H1 (cell line): ENCODE data around the gene TTC8. TPM values are rescaled to one million over a fixed set of nuclear protein-coding genes. Genes with fewer than 3 reads are reported as not detected.

Experiments
- CTCF ChIA-PET: fragments of 300-600 bp; sonication (Branson Sonifier 250); formaldehyde crosslinking; loops from one replicate; lab custom pipeline; 2021; ENCODE audit not compliant: partially characterized antibody; lab: Charles Lee
- POLR2A ChIA-PET: fragments of 300-600 bp; sonication (Branson Sonifier 250); formaldehyde crosslinking; loops from one replicate; lab custom pipeline; 2021; ENCODE audit warnings: inconsistent platforms; ENCODE audit not compliant: partially characterized antibody; lab: Charles Lee
- DNase-seq, 2 experiments: peaks; one replicate each; pipeline versions ENCODE4 v3.0.0 to v3.0.0-alpha.2; 2010 to 2022; ENCODE audit warnings: low spot score in 2 of 2, low read depth in 1 of 2, mixed read lengths in 1 of 2
- FAIRE-seq: peaks from 2 replicates; lab custom pipeline; 2011; peaks lifted over from hg19 to GRCh38; lab: Jason Lieb, UNC
- H2AFZ ChIP-seq: 2 replicates; pipeline ENCODE4 v1.8.1; 2012; ENCODE audit warnings: low read length, inconsistent platforms
- H2AK5ac ChIP-seq: 2 replicates; pipeline ENCODE4 v1.6.1; 2013; ENCODE audit warnings: low read depth, low read length
- H2BK120ac ChIP-seq: replicated peaks from 2 replicates; pipeline ENCODE3; 2013; ENCODE audit warnings: low read depth, low read length, inconsistent platforms
- H2BK12ac ChIP-seq: 2 replicates; pipeline ENCODE4 v1.6.1; 2013; ENCODE audit warnings: low read depth, low read length
- H2BK15ac ChIP-seq: 2 replicates; pipeline ENCODE4 v1.6.1; 2013; ENCODE audit warnings: low read length
- H2BK20ac ChIP-seq: 2 replicates; pipeline ENCODE4 v1.6.1; 2013; ENCODE audit warnings: low read length
- H2BK5ac ChIP-seq: 2 replicates; pipeline ENCODE4 v1.6.1; 2013; ENCODE audit warnings: low read depth, low read length
- H3K14ac ChIP-seq: 2 replicates; pipeline ENCODE4 v1.6.1; 2013; ENCODE audit warnings: inconsistent platforms; ENCODE audit not compliant: insufficient read length
- H3K18ac ChIP-seq: 2 replicates; pipeline ENCODE4 v1.6.1; 2013; ENCODE audit warnings: low read length; ENCODE audit errors: extremely low read depth
- H3K23ac ChIP-seq: 2 replicates; pipeline ENCODE4 v1.6.1; 2013; ENCODE audit warnings: inconsistent platforms; ENCODE audit not compliant: insufficient read length
- H3K23me2 ChIP-seq: 2 replicates; pipeline ENCODE4 v1.6.1; 2013; ENCODE audit warnings: low read depth, low read length
- H3K27ac ChIP-seq: 2 replicates; pipeline ENCODE4 v1.6.1; 2011; ENCODE audit warnings: low read depth, low read length, inconsistent platforms
- H3K27me3 ChIP-seq, 4 experiments: replicated peaks in 1 of 4; 1 replicate in 1 of 4; 2 replicates in 3 of 4; pipeline versions ENCODE4 v1.6.1 to v1.8.1; 2011 to 2013; ENCODE audit warnings: low read length in 3 of 4, mild to moderate bottlenecking in 3 of 4, inconsistent platforms in 2 of 4, mixed read lengths in 2 of 4, moderate library complexity in 1 of 4; ENCODE audit not compliant: control insufficient read depth in 3 of 4, insufficient read depth in 3 of 4; ENCODE audit errors: extremely low read depth in 1 of 4
- H3K36me3 ChIP-seq, 4 experiments: 2 replicates each; pipeline versions ENCODE4 v1.6.1 to v1.8.1; 2011 to 2013; ENCODE audit warnings: mild to moderate bottlenecking in 4 of 4, low read length in 3 of 4, moderate library complexity in 2 of 4, control low read depth in 1 of 4, inconsistent platforms in 1 of 4; ENCODE audit not compliant: insufficient read depth in 4 of 4, control insufficient read depth in 2 of 4
- H3K4ac ChIP-seq: replicated peaks from 2 replicates; pipeline ENCODE3; 2013; ENCODE audit warnings: low read length, low read depth, mixed read lengths, inconsistent platforms; ENCODE audit not compliant: insufficient read length
- H3K4me1 ChIP-seq, 4 experiments: replicated peaks in 1 of 4; 1 replicate in 1 of 4; 2 replicates in 3 of 4; pipeline versions ENCODE4 v1.6.1 to v1.8.1; 2011 to 2013; ENCODE audit warnings: low read length in 3 of 4, inconsistent platforms in 2 of 4, mixed read lengths in 1 of 4; ENCODE audit not compliant: insufficient read depth in 4 of 4, control insufficient read depth in 3 of 4
- H3K4me2 ChIP-seq, 2 experiments: 2 replicates each; pipeline versions ENCODE4 v1.6.1 to v1.8.1; 2011 to 2013; ENCODE audit warnings: low read depth in 2 of 2, low read length in 2 of 2, control low read depth in 1 of 2, inconsistent platforms in 1 of 2, mild to moderate bottlenecking in 1 of 2; ENCODE audit not compliant: insufficient read depth in 1 of 2
- H3K4me3 ChIP-seq, 4 experiments: fragments of 200-600, 300-600 bp in 1 of 4; sonication (generic), shearing (Covaris generic), sonication (Bioruptor Twin) in 1 of 4; 2 replicates each; pipeline versions ENCODE4 v1.5.1 to v1.8.1; 2011 to 2016; ENCODE audit warnings: low read length in 4 of 4, low read depth in 3 of 4, control low read depth in 2 of 4, inconsistent platforms in 2 of 4, mild to moderate bottlenecking in 2 of 4, mixed read lengths in 1 of 4, moderate library complexity in 1 of 4; ENCODE audit not compliant: insufficient read depth in 2 of 4; ENCODE audit errors: extremely low read depth in 1 of 4
- H3K56ac ChIP-seq: replicated peaks from 2 replicates; pipeline ENCODE3; 2013; ENCODE audit warnings: low read depth, mild to moderate bottlenecking, mixed read lengths, low read length, inconsistent platforms; ENCODE audit not compliant: insufficient read length
- H3K79me1 ChIP-seq: 2 replicates; pipeline ENCODE4 v1.6.1; 2013; ENCODE audit warnings: low read depth, low read length, control low read depth
- H3K79me2 ChIP-seq, 2 experiments: 2 replicates each; pipeline versions ENCODE4 v1.6.1 to v1.8.1; 2012 to 2013; ENCODE audit warnings: low read length in 2 of 2, mild to moderate bottlenecking in 2 of 2, inconsistent platforms in 1 of 2; ENCODE audit not compliant: insufficient read depth in 2 of 2, control insufficient read depth in 1 of 2
- H3K9ac ChIP-seq, 4 experiments: replicated peaks in 1 of 4; 1 replicate in 1 of 4; 2 replicates in 3 of 4; pipeline versions ENCODE4 v1.6.1 to v1.8.1; 2011 to 2013; ENCODE audit warnings: low read depth in 3 of 4, low read length in 3 of 4, control low read depth in 2 of 4, mild to moderate bottlenecking in 2 of 4, moderate library complexity in 2 of 4, inconsistent platforms in 1 of 4; ENCODE audit errors: extremely low read depth in 1 of 4
- H3K9me3 ChIP-seq, 2 experiments: 2 replicates each; pipeline versions ENCODE4 v1.6.1 to v1.8.1; 2012 to 2013; ENCODE audit warnings: mild to moderate bottlenecking in 2 of 2, moderate library complexity in 2 of 2, control low read depth in 1 of 2, inconsistent platforms in 1 of 2, low read depth in 1 of 2, low read length in 1 of 2, mixed read lengths in 1 of 2; ENCODE audit not compliant: insufficient read depth in 2 of 2
- H4K20me1 ChIP-seq, 2 experiments: replicated peaks in 1 of 2; 2 replicates each; pipeline versions ENCODE3 to v1.8.1; 2011 to 2013; ENCODE audit warnings: inconsistent platforms in 2 of 2, low read length in 2 of 2, mild to moderate bottlenecking in 1 of 2; ENCODE audit not compliant: insufficient read depth in 2 of 2, control insufficient read depth in 1 of 2
- H4K5ac ChIP-seq: 2 replicates; pipeline ENCODE4 v1.6.1; 2013; ENCODE audit warnings: low read length, low read depth, mixed read lengths, inconsistent platforms; ENCODE audit not compliant: insufficient read length
- H4K8ac ChIP-seq: 2 replicates; pipeline ENCODE4 v1.8.0; 2013; ENCODE audit warnings: mild to moderate bottlenecking, moderate library complexity, low read length, inconsistent platforms; ENCODE audit not compliant: insufficient read depth; ENCODE audit errors: extremely low read depth
- H4K91ac ChIP-seq: replicated peaks from 2 replicates; pipeline ENCODE3; 2013; ENCODE audit warnings: low read length, mixed read lengths, inconsistent platforms; ENCODE audit not compliant: insufficient read length
- ATF2 ChIP-seq: IDR thresholded peaks from 2 replicates; pipeline ENCODE4 v1.6.1; 2012; ENCODE audit warnings: low read length, inconsistent platforms
- GTF2F1 ChIP-seq: IDR thresholded peaks from 2 replicates; pipeline ENCODE4 v1.6.1; 2012; ENCODE audit warnings: low read depth, low read length, improper control_type of control experiment, borderline replicate concordance
- HDAC2 ChIP-seq, 2 experiments: fragments of 300-600 bp in 1 of 2; sonication (generic) in 1 of 2; IDR thresholded peaks; 2 replicates each; pipeline ENCODE4 v1.6.1; 2011 to 2012; ENCODE audit warnings: low read depth in 2 of 2, low read length in 2 of 2, mild to moderate bottlenecking in 2 of 2, moderate library complexity in 2 of 2, borderline replicate concordance in 1 of 2, inconsistent platforms in 1 of 2
- PHF8 ChIP-seq: fragments of 200-600 bp; sonication (generic); conservative IDR thresholded peaks from 2 replicates; pipeline ENCODE4 v1.7.1; 2012; ENCODE audit warnings: low read depth, mild to moderate bottlenecking, inconsistent platforms, low read length, moderate library complexity
- POLR2A ChIP-seq, 2 experiments: IDR thresholded peaks; 1 replicate in 1 of 2; 2 replicates in 1 of 2; pipeline ENCODE4 v1.6.1; 2011; ENCODE audit warnings: low read depth in 2 of 2, low read length in 2 of 2, mild to moderate bottlenecking in 2 of 2; ENCODE audit errors: control extremely low read depth in 1 of 2
- USF2 ChIP-seq: IDR thresholded peaks from 2 replicates; pipeline ENCODE4 v1.6.1; 2011; ENCODE audit warnings: low read length, improper control_type of control experiment
- WGBS, 2 experiments: shearing (Covaris generic) in 1 of 2; methylation state at CpG; one replicate each; pipeline versions ENCODE4 v1.1.6 to v1.1.7; 2013 to 2015; ENCODE audit warnings: low lambda C conversion rate in 2 of 2, mixed read lengths in 2 of 2, inconsistent platforms in 1 of 2, low coverage in 1 of 2, missing lambda C conversion rate in 1 of 2; ENCODE audit not compliant: insufficient replicate concordance in 2 of 2, insufficient coverage in 1 of 2, insufficient read length in 1 of 2; ENCODE audit errors: extremely low coverage in 1 of 2, missing lambda C conversion rate in 1 of 2; 5-methylcytosine and 5-hydroxymethylcytosine counted together
- polyA plus RNA-seq, 7 experiments: library from polyadenylated mRNA; depleted of rRNA in 3 of 7; stranded (reverse) in 5 of 7; unstranded in 2 of 7; fragments of >200 nt in 5 of 7; fragments of 200-250 nt in 2 of 7; gene quantifications; 1 replicate in 5 of 7; 2 replicates in 1 of 7; 4 replicates in 1 of 7; pipeline versions ENCODE4 v1.2.1 to v1.2.3, GENCODE V29; 2011 to 2013; ENCODE audit warnings: missing spikeins in 2 of 7, mixed read lengths in 2 of 7
- total RNA-seq: library from RNA; stranded (reverse); fragmentation: NEBNext Ultra II Directional; extraction: Animal tissue kit (Norgen Biotek cat#: 25700); gene quantifications from 2 replicates; pipeline ENCODE4 v1.2.1, GENCODE V29; 2021
- TF ChIP-seq, protein P1 (sequence below): IDR thresholded peaks from 2 replicates; pipeline ENCODE4 v1.6.1; 2012; ENCODE audit warnings: inconsistent platforms

Gene TTC8
- total and polyA plus RNA-seq, 2 of the 8 experiments (the other 6 are each of a cell fraction or from before 2014, with no cell fraction given) = 13.1 to 13.5 TPM

GRCh38 chr14:88821888-88822287, 2.6 kb upstream of the TTC8 start:
- no peak overlapping the region for H3K4me3 ChIP-seq
- WGBS, 2 experiments = 84% methylated on average over 2 of the region's 2 CpGs; no CpG with 5 or more reads in 1 of the 2 experiments
- H4K91ac ChIP-seq = no peak overlapping the region
- no peaks in the 10 kb centered on the region for H3K79me1 ChIP-seq
- no peaks in the 10 kb centered on the region for H3K36me3 ChIP-seq
- CTCF ChIA-PET = no interaction called here
- no peak overlapping the region for H4K5ac ChIP-seq
- no peak overlapping the region for H2BK12ac ChIP-seq
- H3K4ac ChIP-seq = no peak overlapping the region
- H2AFZ ChIP-seq = no peak overlapping the region
- no peak overlapping the region for H2AK5ac ChIP-seq
- H3K4me1 ChIP-seq = peaks cover 0 to 3% (median 0%) of the 10 kb centered on the region in 4 experiments; a peak in 1 of 7 replicates
- no peaks in the 10 kb centered on the region for H3K79me2 ChIP-seq
- no peak overlapping the region for H3K14ac ChIP-seq
- no peak overlapping the region for H3K56ac ChIP-seq
- H3K23me2 ChIP-seq = peaks cover 5% of the 10 kb centered on the region
- no peak overlapping the region for H3K23ac ChIP-seq
- H2BK5ac ChIP-seq = no peak overlapping the region
- H4K8ac ChIP-seq = no peak overlapping the region
- no peaks in the 10 kb centered on the region for H3K9me3 ChIP-seq
- FAIRE-seq (no peak), DNase-seq (no peak)
- no peaks in the 10 kb centered on the region for H3K27me3 ChIP-seq
- TF ChIP-seq USF2 (no peak), PHF8 (no peak), GTF2F1 (no peak), POLR2A (IDR thresholded peaks at IDR 0.05; ENCODE audit: control extremely low read depth in 1 of 2, low read depth in 2 of 2, low read length in 2 of 2) (no peak), ATF2 (no peak), HDAC2 (IDR thresholded peaks at IDR 0.05; ENCODE audit: borderline replicate concordance in 1 of 2, low read depth in 2 of 2, low read length in 2 of 2) (no peak)
- TF ChIP-seq, protein P1, sequence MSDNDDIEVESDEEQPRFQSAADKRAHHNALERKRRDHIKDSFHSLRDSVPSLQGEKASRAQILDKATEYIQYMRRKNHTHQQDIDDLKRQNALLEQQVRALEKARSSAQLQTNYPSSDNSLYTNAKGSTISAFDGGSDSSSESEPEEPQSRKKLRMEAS = no peak
- H3K4me2 ChIP-seq = no peak overlapping the region
- no peak overlapping the region for H3K27ac ChIP-seq
- no peaks in the 10 kb centered on the region for H4K20me1 ChIP-seq
- H2BK120ac ChIP-seq = no peak overlapping the region
- POLR2A ChIA-PET = no interaction called here
- no peak overlapping the region for H3K9ac ChIP-seq
- no peak overlapping the region for H2BK15ac ChIP-seq
- no peak overlapping the region for H2BK20ac ChIP-seq
- no peak overlapping the region for H3K18ac ChIP-seq
